Neural progenitor cell (in vitro differentiated cells): Measurements from ENCODE around the gene BCAS4. TPM values are rescaled to one million over a fixed set of nuclear protein-coding genes. Genes with fewer than 3 reads are reported as not detected.
A peak's percentile ranks its signal among the peaks of the same experiment; 100 is the strongest.

ENCODE experiments used
- DNase-seq: peaks from one replicate; pipeline ENCODE4 v3.0.0-alpha.2; 2016; ENCODE audit warnings: low spot score
- H2AFZ ChIP-seq: fragments of 200-600 bp; sonication (generic); replicated peaks from 2 replicates; pipeline ENCODE4 v1.6.1; 2016; ENCODE audit warnings: antibody characterized with exemption
- H3F3A ChIP-seq: fragments of 200-600 bp; sonication (generic); 2 replicates; pipeline ENCODE4 v1.6.1; 2016; ENCODE audit warnings: antibody characterized with exemption, low read depth
- H3K27ac ChIP-seq: fragments of 200-600 bp; sonication (generic); 2 replicates; pipeline ENCODE4 v1.5.1; 2016; ENCODE audit warnings: mild to moderate bottlenecking
- H3K27me3 ChIP-seq: fragments of 200-600 bp; sonication (generic); 2 replicates; pipeline ENCODE4 v1.6.1; 2016; ENCODE audit warnings: mild to moderate bottlenecking, moderate library complexity
- H3K36me3 ChIP-seq: fragments of 200-600 bp; sonication (generic); 2 replicates; pipeline ENCODE4 v1.5.1; 2016
- H3K4me1 ChIP-seq: fragments of 200-600 bp; sonication (generic); 2 replicates; pipeline ENCODE4 v1.6.1; 2016; ENCODE audit warnings: mixed run types
- H3K4me2 ChIP-seq: fragments of 200-600 bp; sonication (generic); 2 replicates; pipeline ENCODE4 v1.6.1; 2016
- H3K4me3 ChIP-seq: fragments of 200-600 bp; sonication (generic); 2 replicates; pipeline ENCODE4 v1.5.1; 2016
- H3K79me2 ChIP-seq: fragments of 200-600 bp; sonication (generic); 2 replicates; pipeline ENCODE4 v1.6.1; 2016; ENCODE audit warnings: low read depth
- H3K9ac ChIP-seq: fragments of 200-600 bp; sonication (generic); 2 replicates; pipeline ENCODE4 v1.6.1; 2016
- H3K9me3 ChIP-seq: fragments of 200-600 bp; sonication (generic); 2 replicates; pipeline ENCODE4 v1.5.1; 2016; ENCODE audit warnings: low read depth
- H4K20me1 ChIP-seq: fragments of 200-600 bp; sonication (generic); 2 replicates; pipeline ENCODE4 v1.6.1; 2016; ENCODE audit warnings: low read depth
- H3K27ac Mint-ChIP-seq: 3 replicates; pipeline ENCODE4 v1.8.0; 2021; ENCODE audit warnings: mixed read lengths
- H3K27me3 Mint-ChIP-seq: 2 replicates; pipeline ENCODE4 v1.8.0; 2022; ENCODE audit warnings: low read depth, mild to moderate bottlenecking, inconsistent platforms, moderate library complexity, mixed read lengths; ENCODE audit not compliant: insufficient read depth
- H3K36me3 Mint-ChIP-seq: 3 replicates; pipeline ENCODE4 v1.8.0; 2021; ENCODE audit warnings: mixed read lengths
- H3K4me1 Mint-ChIP-seq: 3 replicates; pipeline ENCODE4 v1.8.0; 2021; ENCODE audit warnings: mixed read lengths
- H3K4me3 Mint-ChIP-seq: 3 replicates; pipeline ENCODE4 v1.8.0; 2021; ENCODE audit warnings: mild to moderate bottlenecking, moderate library complexity, mixed read lengths
- H3K9me3 Mint-ChIP-seq: 3 replicates; pipeline ENCODE4 v1.8.0; 2020; ENCODE audit warnings: mixed read lengths
- EZH2 ChIP-seq: fragments of 200-600 bp; sonication (generic); IDR thresholded peaks from 2 replicates; pipeline ENCODE4 v1.6.1; 2017; ENCODE audit warnings: antibody characterized with exemption, mild to moderate bottlenecking, moderate library complexity
- EZH2phosphoT487 ChIP-seq: fragments of 200-600 bp; sonication (generic); IDR thresholded peaks from 2 replicates; pipeline ENCODE4 v1.6.1; 2017; ENCODE audit warnings: antibody characterized with exemption
- total RNA-seq: library from RNA; depleted of rRNA; stranded (reverse); fragments of >200 nt; gene quantifications from 2 replicates; pipeline ENCODE4 v1.2.3, GENCODE V29; 2015; ENCODE audit warnings: low replicate concordance
- TF ChIP-seq, protein P1 (sequence below): fragments of 200-600 bp; sonication (generic); IDR thresholded peaks from 2 replicates; pipeline ENCODE4 v1.5.1; 2017; ENCODE audit warnings: antibody characterized with exemption, mild to moderate bottlenecking

BCAS4 gene
- total RNA-seq, 1 donor from 2014 or later = 15.3 TPM

DNA sequence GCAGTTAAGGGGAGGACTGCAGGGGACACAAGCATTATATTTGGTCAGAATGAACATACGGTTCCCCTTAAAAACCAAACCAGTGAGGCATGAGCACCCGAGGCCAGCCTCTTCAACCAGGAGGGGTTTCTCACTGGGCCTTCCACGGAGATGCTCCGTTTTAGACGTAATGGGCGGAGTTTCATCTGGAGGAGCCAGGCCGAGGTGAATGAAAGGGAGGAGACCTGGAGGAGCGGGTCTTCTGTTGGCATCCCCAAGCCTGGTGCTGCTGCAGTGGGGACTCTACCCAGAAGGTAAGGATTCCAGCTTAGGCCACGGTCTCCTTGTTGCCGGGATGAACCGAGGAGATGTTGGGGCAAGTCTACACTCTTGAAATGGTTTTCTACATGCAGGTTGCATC is 89.0 kb downstream of the BCAS4 start:
- H4K20me1 ChIP-seq = peaks cover 10% of the 10 kb centered on the region
- no peaks in the 10 kb centered on the region for H3K4me1 ChIP-seq
- H3K9ac ChIP-seq = no peak overlapping the region
- no peak overlapping the region for H3K27ac ChIP-seq
- H3K27me3 ChIP-seq = no peaks in the 10 kb centered on the region
- TF ChIP-seq, protein P1, sequence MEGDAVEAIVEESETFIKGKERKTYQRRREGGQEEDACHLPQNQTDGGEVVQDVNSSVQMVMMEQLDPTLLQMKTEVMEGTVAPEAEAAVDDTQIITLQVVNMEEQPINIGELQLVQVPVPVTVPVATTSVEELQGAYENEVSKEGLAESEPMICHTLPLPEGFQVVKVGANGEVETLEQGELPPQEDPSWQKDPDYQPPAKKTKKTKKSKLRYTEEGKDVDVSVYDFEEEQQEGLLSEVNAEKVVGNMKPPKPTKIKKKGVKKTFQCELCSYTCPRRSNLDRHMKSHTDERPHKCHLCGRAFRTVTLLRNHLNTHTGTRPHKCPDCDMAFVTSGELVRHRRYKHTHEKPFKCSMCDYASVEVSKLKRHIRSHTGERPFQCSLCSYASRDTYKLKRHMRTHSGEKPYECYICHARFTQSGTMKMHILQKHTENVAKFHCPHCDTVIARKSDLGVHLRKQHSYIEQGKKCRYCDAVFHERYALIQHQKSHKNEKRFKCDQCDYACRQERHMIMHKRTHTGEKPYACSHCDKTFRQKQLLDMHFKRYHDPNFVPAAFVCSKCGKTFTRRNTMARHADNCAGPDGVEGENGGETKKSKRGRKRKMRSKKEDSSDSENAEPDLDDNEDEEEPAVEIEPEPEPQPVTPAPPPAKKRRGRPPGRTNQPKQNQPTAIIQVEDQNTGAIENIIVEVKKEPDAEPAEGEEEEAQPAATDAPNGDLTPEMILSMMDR = no peak
- H3K79me2 ChIP-seq = peaks cover 2% of the 10 kb centered on the region
- H2AFZ ChIP-seq = no peak overlapping the region
- H3K9me3 Mint-ChIP-seq = peaks cover 3% of the 10 kb centered on the region
- no peaks in the 10 kb centered on the region for H3K27me3 Mint-ChIP-seq
- peaks cover 24% of the 10 kb centered on the region for H3K36me3 Mint-ChIP-seq
- H3K4me1 Mint-ChIP-seq = no peaks in the 10 kb centered on the region
- H3F3A ChIP-seq = peaks cover 52% of the 10 kb centered on the region
- no peak overlapping the region for H3K4me2 ChIP-seq
- H3K27ac Mint-ChIP-seq = no peak overlapping the region
- no peaks in the 10 kb centered on the region for H3K9me3 ChIP-seq
- H3K4me3 Mint-ChIP-seq = no peak overlapping the region
- no peak overlapping the region for H3K4me3 ChIP-seq
- H3K36me3 ChIP-seq = no peaks in the 10 kb centered on the region
- no peak for DNase-seq

DNA sequence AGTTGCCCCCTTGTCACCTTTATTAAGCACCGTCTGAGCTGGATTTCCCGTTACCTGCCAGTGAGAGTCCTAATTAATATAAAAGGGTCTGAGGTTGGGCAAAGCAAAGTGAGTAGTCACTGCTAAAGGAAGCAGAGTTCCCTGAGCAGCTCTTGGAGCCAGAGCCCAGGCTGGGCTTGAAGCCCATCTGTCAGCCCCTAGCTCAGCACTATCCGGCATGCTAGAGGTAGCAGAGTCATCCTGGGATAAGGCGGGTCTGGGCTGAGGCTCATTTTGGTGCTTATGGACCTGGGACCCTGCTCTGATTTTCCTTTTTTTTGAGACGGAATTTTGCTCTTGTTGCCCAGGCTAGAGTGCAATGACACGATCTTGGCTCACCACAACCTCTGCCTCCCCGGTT is 90.2 kb downstream of the BCAS4 start:
- TF ChIP-seq, protein P1 = no peak
- TF ChIP-seq EZH2phosphoT487 (no peak), EZH2 (no peak)
- H3K27ac ChIP-seq = no peak overlapping the region
- H3K9me3 ChIP-seq = no peaks in the 10 kb centered on the region
- Mint-ChIP-seq H3K27me3 (no peaks in the 10 kb centered on the region), H3K9me3 (peaks cover 3% of the 10 kb centered on the region), H3K4me3 (no peak overlapping the region), H3K4me1 (no peaks in the 10 kb centered on the region), H3K36me3 (peaks cover 33% of the 10 kb centered on the region), H3K27ac (no peak overlapping the region)
- H3K27me3 ChIP-seq = no peaks in the 10 kb centered on the region
- peaks cover 64% of the 10 kb centered on the region for H3F3A ChIP-seq
- H4K20me1 ChIP-seq = peaks cover 21% of the 10 kb centered on the region
- no peaks in the 10 kb centered on the region for H3K4me1 ChIP-seq
- peaks cover 11% of the 10 kb centered on the region for H3K79me2 ChIP-seq
- no peak overlapping the region for H2AFZ ChIP-seq
- DNase-seq = no peak
- no peak overlapping the region for H3K4me2 ChIP-seq
- H3K9ac ChIP-seq = no peak overlapping the region
- H3K36me3 ChIP-seq = peaks cover under 1% of the 10 kb centered on the region
- H3K4me3 ChIP-seq = no peak overlapping the region

DNA sequence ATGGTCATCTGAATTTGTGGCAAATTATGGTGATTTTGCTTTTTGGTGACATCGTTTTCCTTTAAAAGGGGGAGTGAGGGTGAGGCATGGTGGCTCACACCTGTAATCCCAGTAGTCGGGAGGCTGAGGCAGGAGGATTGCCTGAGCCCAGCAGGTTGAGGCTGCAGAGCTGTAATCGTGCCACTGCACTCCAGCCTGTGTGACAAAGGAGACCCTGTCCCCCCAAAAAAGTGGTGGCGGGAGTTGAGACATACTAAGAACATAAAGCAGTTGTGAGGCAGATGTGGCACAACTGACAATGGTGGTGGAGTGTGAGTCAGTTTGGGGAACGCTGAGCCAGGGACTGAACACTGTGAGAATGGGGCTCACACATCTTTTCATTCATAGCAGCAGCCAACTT is 90.9 kb downstream of the BCAS4 start:
- Histone ChIP-seq H2AFZ (no peak overlapping the region), H4K20me1 (peaks cover 29% of the 10 kb centered on the region), H3K4me3 (no peak overlapping the region), H3K27me3 (no peaks in the 10 kb centered on the region), H3K4me2 (no peak overlapping the region), H3K27ac (peak overlapping the region; percentile 67), H3K4me1 (no peaks in the 10 kb centered on the region), H3K36me3 (peaks cover 8% of the 10 kb centered on the region), H3K9me3 (no peaks in the 10 kb centered on the region), H3K9ac (no peak overlapping the region), H3K79me2 (peaks cover 18% of the 10 kb centered on the region), H3F3A (peaks cover 71% of the 10 kb centered on the region)
- Mint-ChIP-seq H3K9me3 (peaks cover 3% of the 10 kb centered on the region), H3K4me1 (no peaks in the 10 kb centered on the region), H3K27me3 (no peaks in the 10 kb centered on the region), H3K36me3 (peaks cover 37% of the 10 kb centered on the region), H3K27ac (no peak overlapping the region), H3K4me3 (no peak overlapping the region)
- DNase-seq = no peak
- TF ChIP-seq, protein P1 = no peak
- TF ChIP-seq EZH2phosphoT487 (no peak), EZH2 (no peak)
